Hepatic stellate cell (primary cell): ENCODE results near the gene ZBTB17.
"Not testable (repeated sequence)": the region's sequence is repeated elsewhere in the genome, so short reads cannot be mapped to it uniquely, and the experiment has no call there.

Experiments
- DNase-seq: peaks from one replicate; pipeline ENCODE4 v3.0.0; 2011; ENCODE audit warnings: low spot score

The ZBTB17 gene

DNA sequence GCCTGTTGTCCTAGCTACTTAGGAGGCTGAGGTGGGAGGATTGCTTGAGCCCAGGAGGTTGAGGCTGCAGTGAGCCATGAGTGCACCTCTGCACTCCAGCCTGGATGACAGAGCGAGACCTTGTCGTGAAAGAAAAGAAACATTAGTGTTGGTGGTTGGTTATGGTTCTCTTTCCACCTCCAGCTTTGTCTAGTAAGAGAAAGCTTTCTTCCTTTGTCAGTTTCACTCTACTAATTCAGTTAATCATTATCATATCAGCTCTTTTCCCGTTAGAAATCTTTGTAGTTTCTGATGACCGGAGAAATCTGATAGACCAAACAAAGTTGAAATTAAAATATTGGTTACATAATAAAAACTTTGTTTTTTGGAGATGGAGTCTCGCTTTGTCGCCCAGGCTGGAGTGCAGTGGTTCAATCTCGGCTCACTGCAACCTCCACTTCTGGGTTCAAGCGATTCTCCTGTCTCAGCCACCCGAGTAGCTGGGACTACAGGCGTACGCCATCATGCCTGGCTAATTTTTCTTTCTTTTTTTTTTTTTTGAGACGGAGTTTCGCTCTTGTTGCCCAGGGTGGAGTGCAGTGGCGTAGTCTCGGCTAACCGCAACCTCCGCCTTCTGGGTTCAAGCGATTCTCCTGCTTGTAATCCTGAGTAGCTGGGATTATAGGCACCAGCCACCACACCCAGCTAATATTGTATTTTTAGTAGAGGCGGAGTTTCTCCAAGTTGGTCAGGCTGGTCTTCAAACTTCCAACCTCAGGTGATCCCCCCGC is 78.9 kb downstream of the ZBTB17 start:
- not testable (repeated sequence) for DNase-seq

DNA sequence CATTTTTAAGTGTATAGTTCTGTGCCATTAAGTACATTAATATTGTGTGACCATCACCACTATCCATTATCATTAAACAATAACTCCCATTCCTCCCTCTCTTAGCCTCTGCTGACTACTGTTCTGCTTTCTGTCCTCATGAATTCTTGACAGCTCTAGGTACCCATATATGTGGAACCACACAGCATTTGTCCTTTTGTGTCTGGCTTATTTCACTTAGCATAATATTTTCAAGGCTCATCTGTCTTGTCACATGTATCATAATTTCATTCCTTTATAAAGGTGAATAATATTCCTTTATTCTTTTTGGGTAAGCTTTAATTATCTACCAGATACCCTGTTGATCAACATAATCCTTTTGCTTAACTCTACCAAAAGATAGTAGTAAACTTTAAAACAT is 80.7 kb downstream of the ZBTB17 start:
- no peak for DNase-seq

DNA sequence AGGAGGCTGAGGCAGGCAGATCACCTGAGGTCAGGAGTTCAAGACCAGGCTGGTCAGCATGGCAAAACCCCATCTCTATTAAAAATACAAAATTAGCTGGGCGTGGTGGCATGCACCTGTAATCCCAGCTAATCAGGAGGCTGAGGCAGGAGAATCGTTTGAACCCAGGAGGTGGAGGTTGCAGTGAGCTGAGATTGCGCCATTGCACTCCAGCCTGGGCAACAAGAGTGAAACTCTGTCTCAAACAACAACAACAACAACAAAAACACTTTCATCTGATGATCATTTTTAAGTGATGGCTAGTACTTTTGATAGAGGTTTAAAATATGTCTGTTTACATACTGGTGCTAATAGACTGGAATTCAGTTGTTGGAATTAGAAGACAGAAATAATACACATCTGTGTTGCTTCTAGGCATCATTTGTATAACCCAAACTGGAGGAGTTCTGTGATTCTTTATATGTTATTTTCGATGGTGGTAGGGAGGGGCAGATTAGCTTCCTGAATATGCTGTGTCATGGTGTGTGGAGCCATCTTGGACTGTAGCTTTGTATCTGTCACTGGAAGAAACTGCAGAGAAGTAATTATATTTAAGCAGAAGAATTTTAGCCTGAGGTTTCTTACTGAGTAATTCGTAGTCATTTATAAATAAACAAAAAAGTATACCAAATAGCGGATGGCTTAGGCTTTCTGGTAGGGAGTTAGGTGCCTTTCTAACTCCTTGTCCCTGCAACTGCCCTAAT is 82.9 kb downstream of the ZBTB17 start:
- peak; percentile 52 for DNase-seq
